Stimulated activated CD4-positive, alpha-beta T cell treated with anti-CD3 and anti-CD28 coated beads, Interleukin-12 subunit alpha, Interleukin-12 subunit beta, amount 100 ng/mL, for 4 hours (primary cell): ENCODE results near the gene EMC1.
"Not testable (repeated sequence)": the region's sequence is repeated elsewhere in the genome, so short reads cannot be mapped to it uniquely, and the experiment has no call there.

ENCODE experiments used
- DNase-seq: peaks from one replicate; pipeline ENCODE4 v3.0.0-alpha.2; 2020

EMC1 gene

GRCh38 chr1:19186001-19186400 lies 65.3 kb downstream of the EMC1 start:
- DNase-seq: no peak

- no peak for DNase-seq
Observed at GRCh38 chr1:19182223-19182622, 69.1 kb downstream of the EMC1 start.

GRCh38 chr1:19180265-19180657 lies 71.1 kb downstream of the EMC1 start:
- not testable (repeated sequence) for DNase-seq

GRCh38 chr1:19179597-19180264 lies 71.6 kb downstream of the EMC1 start:
- DNase-seq: no peak

GRCh38 chr1:19178734-19179398 lies 72.5 kb downstream of the EMC1 start:
- no peak for DNase-seq

GRCh38 chr1:19177811-19178210 lies 73.5 kb downstream of the EMC1 start:
- no peak for DNase-seq

GRCh38 chr1:19169642-19170041 lies 81.7 kb downstream of the EMC1 start:
- DNase-seq: no peak

GRCh38 chr1:19167140-19167539 lies 84.2 kb downstream of the EMC1 start:
- DNase-seq: no peak

GRCh38 chr1:19166066-19166465 lies 85.3 kb downstream of the EMC1 start:
- no peak for DNase-seq
